Transverse colon (tissue), 4 donors: ENCODE measurements around the gene HSPA1B. TPM values are rescaled to one million over a fixed set of nuclear protein-coding genes. Genes with fewer than 3 reads are reported as not detected.

Experiments used
- DNase-seq: peaks from one replicate; pipeline ENCODE4 v3.0.0-alpha.2; 2019
- H3K27ac ChIP-seq, 4 donors: fragments of 200-600 bp; sonication (generic); 2 replicates each; pipeline ENCODE4 v1.5.1; 2016 to 2018; ENCODE audit warnings: inconsistent platforms in 4 of 4
- H3K27me3 ChIP-seq: fragments of 200-600 bp; sonication (generic); 2 replicates; pipeline ENCODE4 v1.5.1; 2017; ENCODE audit warnings: inconsistent platforms
- H3K36me3 ChIP-seq, 4 donors: fragments of 200-600 bp; sonication (generic); 2 replicates each; pipeline ENCODE4 v1.5.1; 2017 to 2019; ENCODE audit warnings: inconsistent platforms in 4 of 4
- H3K4me1 ChIP-seq, 4 donors: fragments of 200-600 bp; sonication (generic); 2 replicates each; pipeline ENCODE4 v1.5.1; 2017 to 2020; ENCODE audit warnings: inconsistent platforms in 4 of 4
- H3K4me3 ChIP-seq, 4 donors: fragments of 200-600 bp; sonication (generic); 1 replicate in 1 of 4; 2 replicates in 3 of 4; pipeline versions ENCODE4 v1.5.1 to v1.6.1; 2017 to 2019; ENCODE audit warnings: inconsistent platforms in 4 of 4
- H3K9me3 ChIP-seq, 2 donors: fragments of 200-600 bp; sonication (generic); 2 replicates each; pipeline ENCODE4 v1.5.1; 2017 to 2019; ENCODE audit warnings: inconsistent platforms in 2 of 2
- CTCF ChIP-seq, 5 experiments: fragments of 200-600 bp in 3 of 5; fragments of 450-650 bp in 2 of 5; sonication (generic) in 3 of 5; IDR thresholded peaks; 1 replicate in 2 of 5; 2 replicates in 3 of 5; pipeline ENCODE4 v1.5.1; 2016 to 2017; ENCODE audit warnings: antibody characterized with exemption in 5 of 5, inconsistent platforms in 3 of 5, mild to moderate bottlenecking in 2 of 5, moderate library complexity in 1 of 5
- EP300 ChIP-seq: sonication (generic); formaldehyde crosslinking; IDR thresholded peaks from one replicate; pipeline ENCODE4 v1.6.1; 2017; ENCODE audit warnings: antibody characterized with exemption, low read depth
- POLR2A ChIP-seq: fragments of 450-650 bp; IDR thresholded peaks from one replicate; pipeline ENCODE4 v1.6.1; 2016; ENCODE audit warnings: antibody characterized with exemption, mild to moderate bottlenecking, moderate library complexity
- POLR2AphosphoS5 ChIP-seq, 3 donors: sonication (generic); formaldehyde crosslinking; IDR thresholded peaks; one replicate each; pipeline ENCODE4 v1.6.1; 2016; ENCODE audit warnings: antibody characterized with exemption in 3 of 3
- WGBS, 2 donors: methylation state at CpG; one replicate each; pipeline ENCODE4 v1.1.5; 2018; ENCODE audit warnings: low coverage in 1 of 2; 5-methylcytosine and 5-hydroxymethylcytosine counted together
- in situ Hi-C, 4 donors: fragments of 200-750 bp; cut with MboI; loops; one replicate each; pipeline versions ENCODE4 v1.15.0 to v1.15.1; 2017; ENCODE audit warnings: low sequenced_read_pairs in 3 of 4, low pct_ligation_motif_present in 1 of 4, low pct_unique_long_range_greater_than_20kb in 1 of 4
- intact Hi-C: fragments of 100-400 bp; cut with DNase I; formaldehyde crosslinking; loops from one replicate; pipeline ENCODE4 v1.15.1; 2023; ENCODE audit warnings: low total_unique reads
- small RNA-seq, 4 donors: library from RNA; depleted of rRNA; stranded (forward); fragments of <200 nt; gene quantifications; one replicate each; pipeline ENCODE3, GENCODE V24; 2016
- total RNA-seq, 4 donors: library from RNA; depleted of rRNA; stranded (reverse); fragments of >200 nt; gene quantifications; one replicate each; pipeline ENCODE4 v1.1.0, GENCODE V29; 2016

The HSPA1B gene
- total RNA-seq, 4 donors from 2014 or later: 104 to 471 (median 278) TPM

DNA sequence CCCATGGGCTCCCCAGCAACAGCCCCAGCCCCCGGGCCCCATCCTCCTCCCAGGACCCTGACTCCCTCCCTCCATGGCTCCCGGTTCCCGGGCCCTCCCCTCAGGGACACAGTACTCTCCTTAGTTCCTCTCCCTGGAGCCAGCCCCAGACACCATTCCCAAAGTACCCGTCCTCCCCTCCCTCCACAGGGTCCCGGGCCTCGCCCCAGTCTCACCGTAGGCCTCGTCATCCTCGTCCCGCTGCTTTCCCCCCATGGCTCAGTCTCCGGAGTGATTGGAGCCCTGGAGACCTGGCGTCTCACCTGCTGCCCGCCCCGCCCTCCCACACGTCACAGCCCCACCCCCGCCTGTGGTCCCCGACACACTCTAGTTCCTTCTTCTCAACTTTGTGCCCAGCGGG, 51.2 kb downstream of the HSPA1B start, which contains the start of gene SLC44A4:
TSS of gene SLC44A4 (minus strand) at position 272 of the 400 bp plus-strand sequence. CDS start at position 255, 17 bp downstream.
- no peak for TF ChIP-seq CTCF (IDR thresholded peaks at IDR 0.05)
- no peak for TF ChIP-seq EP300
- TF ChIP-seq POLR2A: peak; percentile 92
- TF ChIP-seq POLR2AphosphoS5 (IDR thresholded peaks at IDR 0.05): peak; percentile 76 to 92 (median 90)
- intact Hi-C loops (no loop called here), in situ Hi-C loops (no loop called here)
- WGBS, 2 donors: 44 to 45% methylated on average over 7 to 18 of the region's 18 CpGs
- Histone ChIP-seq H3K9me3 (no peaks in the 10 kb centered on the region), H3K36me3 (peaks cover 0 to 16% (median 4%) of the 10 kb centered on the region in 4 donors), H3K4me1 (peaks cover 14 to 36% (median 32%) of the 10 kb centered on the region in 4 donors), H3K4me3 (peak within 1 kb of the TSS; percentile 25 to 58 (median 52)), H3K27ac (peak within 1 kb of the TSS; percentile 86 to 96 (median 92)), H3K27me3 (no peaks in the 10 kb centered on the region)
- peak; percentile 77 for DNase-seq

GRCh38 chr6:31879143-31879542, 51.6 kb downstream of the HSPA1B start:
- Histone ChIP-seq H3K4me3 (peak overlapping the region in 3 of 4 donors; percentile 47 to 58 (median 57)), H3K9me3 (no peaks in the 10 kb centered on the region), H3K27ac (peak overlapping the region; percentile 86 to 96 (median 92)), H3K4me1 (peaks cover 14 to 36% (median 32%) of the 10 kb centered on the region in 4 donors), H3K36me3 (peaks cover 0 to 16% (median 6%) of the 10 kb centered on the region in 4 donors), H3K27me3 (no peaks in the 10 kb centered on the region)
- intact Hi-C loops: no loop called here
- in situ Hi-C loops: no loop called here
- 62 to 86% methylated on average over 6 to 13 of the region's 13 CpGs for WGBS, 2 donors
- DNase-seq: no peak
- TF ChIP-seq CTCF (IDR thresholded peaks at IDR 0.05): no peak
- peak; percentile 45 for TF ChIP-seq POLR2A
- TF ChIP-seq EP300: no peak
- TF ChIP-seq POLR2AphosphoS5 (IDR thresholded peaks at IDR 0.05): no peak

Small RNAs within 50 kb of the gene (small RNA-seq; reads per million reads assigned to genes)
- gene RF00019: 0 reads per million in 4 donors
- 811 to 2,666 (median 1,564) reads per million in 4 donors for gene SNORD48
- gene SNORD52: 0 reads per million in 4 donors

Other genes starting within 250 kb of the HSPA1B start
- 10 to 100 TPM in 1 of 4 donors, 1 to 10 TPM in 1, not detected in 2; 7.6 to 34.8 TPM for gene LTB, start 245.3 kb upstream of the HSPA1B start, total RNA-seq
- 1 to 10 TPM in 3 of 4 donors, not detected in 1; 1.1 to 7.6 (median 1.9) TPM for gene LST1, start 241.5 kb upstream of the HSPA1B start, total RNA-seq
- not detected for gene NCR3, start 234.7 kb upstream of the HSPA1B start, total RNA-seq
- gene AIF1, start 212.5 kb upstream of the HSPA1B start, total RNA-seq: 10 to 100 TPM in 2 of 4 donors, 1 to 10 TPM in 1, not detected in 1; 9.4 to 19.5 (median 17.3) TPM
- 100 to 1,000 TPM in 1 of 4 donors, 10 to 100 TPM in 3; 63.9 to 138 (median 85.8) TPM for gene PRRC2A, start 207.0 kb upstream of the HSPA1B start, total RNA-seq
- 100 to 1,000 TPM; 221 to 310 (median 231) TPM for gene BAG6, start 175.1 kb upstream of the HSPA1B start, total RNA-seq
- 1 to 10 TPM in 2 of 4 donors, not detected in 2; 2.2 to 5.5 TPM for gene APOM, start 171.8 kb upstream of the HSPA1B start, total RNA-seq
- 10 to 100 TPM; 18.7 to 45.7 (median 25.2) TPM for gene C6orf47, start 167.0 kb upstream of the HSPA1B start, total RNA-seq
- 10 to 100 TPM in 3 of 4 donors, 1 to 10 TPM in 1; 2.4 to 32.9 (median 23.2) TPM for gene GPANK1, start 162.7 kb upstream of the HSPA1B start, total RNA-seq
- 100 to 1,000 TPM; 182 to 231 (median 210) TPM for gene CSNK2B, start 161.7 kb upstream of the HSPA1B start, total RNA-seq
- gene LY6G5B, start 157.8 kb upstream of the HSPA1B start, total RNA-seq: 10 to 100 TPM in 2 of 4 donors, 1 to 10 TPM in 2; 2.4 to 21.3 (median 10.3) TPM
- gene LY6G5C, start 146.7 kb upstream of the HSPA1B start, total RNA-seq: 1 to 10 TPM in 1 of 4 donors, under 1 TPM in 1, not detected in 2; 0.95 to 2.2 TPM
- gene ABHD16A, start 124.4 kb upstream of the HSPA1B start, total RNA-seq: 10 to 100 TPM; 45.4 to 72.8 (median 67.4) TPM
- not detected for gene LY6G6F, start 120.9 kb upstream of the HSPA1B start, total RNA-seq
- gene LY6G6D, start 112.4 kb upstream of the HSPA1B start, total RNA-seq: not detected
- not detected for gene LY6G6C, start 106.0 kb upstream of the HSPA1B start, total RNA-seq
- gene MPIG6B, start 104.4 kb upstream of the HSPA1B start, total RNA-seq: under 1 TPM in 1 of 4 donors, not detected in 3; 0.16 TPM
- 100 to 1,000 TPM in 3 of 4 donors, 10 to 100 TPM in 1; 78.3 to 148 (median 107) TPM for gene DDAH2, start 98.4 kb upstream of the HSPA1B start, total RNA-seq
- 100 to 1,000 TPM; 253 to 375 (median 362) TPM for gene CLIC1, start 91.2 kb upstream of the HSPA1B start, total RNA-seq
- gene MSH5, start 87.7 kb upstream of the HSPA1B start, total RNA-seq: 100 to 1,000 TPM in 1 of 4 donors, 10 to 100 TPM in 3; 16.5 to 159 (median 43.9) TPM
- gene SAPCD1, start 65.1 kb upstream of the HSPA1B start, total RNA-seq: 10 to 100 TPM in 1 of 4 donors, 1 to 10 TPM in 1, not detected in 2; 3.3 to 11.1 TPM
- 10 to 100 TPM in 2 of 4 donors, 1 to 10 TPM in 2; 7.6 to 22.1 (median 9.6) TPM for gene VWA7, start 50.4 kb upstream of the HSPA1B start, total RNA-seq
- 10 to 100 TPM; 18.0 to 54.7 (median 31.1) TPM for gene VARS1, start 32.0 kb upstream of the HSPA1B start, total RNA-seq
- 10 to 100 TPM; 23.5 to 43.0 (median 34.8) TPM for gene LSM2, start 20.8 kb upstream of the HSPA1B start, total RNA-seq
- gene HSPA1L, start 12.5 kb upstream of the HSPA1B start, total RNA-seq: under 1 TPM in 2 of 4 donors, not detected in 2; 0.64 to 0.68 TPM
- gene HSPA1A, start 12.2 kb upstream of the HSPA1B start, total RNA-seq: 100 to 1,000 TPM; 192 to 247 (median 221) TPM
- gene NEU1, start 35.1 kb downstream of the HSPA1B start, total RNA-seq: 10 to 100 TPM; 21.1 to 88.7 (median 65.4) TPM
- gene SLC44A4, start 51.3 kb downstream of the HSPA1B start, total RNA-seq: 100 to 1,000 TPM; 149 to 734 (median 395) TPM
- gene EHMT2, start 70.0 kb downstream of the HSPA1B start, total RNA-seq: 10 to 100 TPM; 25.9 to 33.3 (median 27.9) TPM
- 1 to 10 TPM in 1 of 4 donors, under 1 TPM in 3; 0.14 to 1.3 (median 0.77) TPM for gene ZBTB12, start 74.3 kb downstream of the HSPA1B start, total RNA-seq
- 1 to 10 TPM; 4.6 to 9.4 (median 7.5) TPM for gene C2, start 100.0 kb downstream of the HSPA1B start, total RNA-seq
- 10 to 100 TPM in 3 of 4 donors, 1 to 10 TPM in 1; 9.0 to 59.7 (median 39.6) TPM for gene CFB, start 118.4 kb downstream of the HSPA1B start, total RNA-seq
- gene NELFE, start 131.2 kb downstream of the HSPA1B start, total RNA-seq: 100 to 1,000 TPM in 1 of 4 donors, 10 to 100 TPM in 3; 59.2 to 114 (median 88.0) TPM
- 100 to 1,000 TPM in 1 of 4 donors, 10 to 100 TPM in 3; 52.8 to 173 (median 71.3) TPM for gene SKIC2, start 131.4 kb downstream of the HSPA1B start, total RNA-seq
- gene DXO, start 144.4 kb downstream of the HSPA1B start, total RNA-seq: 10 to 100 TPM; 17.5 to 29.9 (median 20.9) TPM
- 100 to 1,000 TPM in 1 of 4 donors, 10 to 100 TPM in 3; 16.9 to 210 (median 33.6) TPM for gene C4A, start 154.3 kb downstream of the HSPA1B start, total RNA-seq
- gene C4B, start 187.1 kb downstream of the HSPA1B start, total RNA-seq: 100 to 1,000 TPM in 1 of 4 donors, 10 to 100 TPM in 3; 20.3 to 137 (median 64.0) TPM
- under 1 TPM in 3 of 4 donors, not detected in 1; 0.27 to 0.64 (median 0.40) TPM for gene CYP21A2, start 210.7 kb downstream of the HSPA1B start, total RNA-seq